ENCODE measurements around the gene TAF12.

DNA sequence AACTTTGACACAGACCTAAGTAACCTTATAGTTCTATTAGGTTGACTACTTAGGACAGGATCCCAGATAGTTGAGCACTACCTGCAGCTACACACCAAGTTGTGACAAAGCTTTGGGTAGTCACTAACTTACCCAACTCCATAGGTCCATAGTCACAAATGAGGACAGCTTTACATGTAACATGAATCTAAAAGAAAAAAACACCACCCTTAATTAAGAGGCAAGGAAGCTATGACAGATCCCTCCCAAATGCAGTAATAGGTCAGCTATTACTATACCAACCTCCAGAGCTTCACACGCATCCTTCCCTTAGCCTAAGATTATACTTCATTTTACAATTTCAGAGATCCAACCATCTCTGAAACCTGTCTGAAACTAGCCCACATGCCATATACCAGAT, 63.5 kb downstream of the TAF12 start:
- TF ChIP-seq, protein P1, sequence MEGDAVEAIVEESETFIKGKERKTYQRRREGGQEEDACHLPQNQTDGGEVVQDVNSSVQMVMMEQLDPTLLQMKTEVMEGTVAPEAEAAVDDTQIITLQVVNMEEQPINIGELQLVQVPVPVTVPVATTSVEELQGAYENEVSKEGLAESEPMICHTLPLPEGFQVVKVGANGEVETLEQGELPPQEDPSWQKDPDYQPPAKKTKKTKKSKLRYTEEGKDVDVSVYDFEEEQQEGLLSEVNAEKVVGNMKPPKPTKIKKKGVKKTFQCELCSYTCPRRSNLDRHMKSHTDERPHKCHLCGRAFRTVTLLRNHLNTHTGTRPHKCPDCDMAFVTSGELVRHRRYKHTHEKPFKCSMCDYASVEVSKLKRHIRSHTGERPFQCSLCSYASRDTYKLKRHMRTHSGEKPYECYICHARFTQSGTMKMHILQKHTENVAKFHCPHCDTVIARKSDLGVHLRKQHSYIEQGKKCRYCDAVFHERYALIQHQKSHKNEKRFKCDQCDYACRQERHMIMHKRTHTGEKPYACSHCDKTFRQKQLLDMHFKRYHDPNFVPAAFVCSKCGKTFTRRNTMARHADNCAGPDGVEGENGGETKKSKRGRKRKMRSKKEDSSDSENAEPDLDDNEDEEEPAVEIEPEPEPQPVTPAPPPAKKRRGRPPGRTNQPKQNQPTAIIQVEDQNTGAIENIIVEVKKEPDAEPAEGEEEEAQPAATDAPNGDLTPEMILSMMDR (optimal IDR thresholded peaks at IDR 0.05 in 1 of 3, IDR thresholded peaks at IDR 0.05 in 1 of 3, conservative IDR thresholded peaks at IDR 0.05 in 1 of 3; ENCODE audit: extremely low read depth in 1 of 3, insufficient read depth in 2 of 3, low read length in 3 of 3), result no peak
- TF ChIP-seq EZH2 (IDR thresholded peaks at IDR 0.05; ENCODE audit: low read length), result no peak

All from keratinocyte (primary cell).